ENCODE data around the gene AGRP. TPM values are rescaled to one million over a fixed set of nuclear protein-coding genes. Genes with fewer than 3 reads are reported as not detected.

Gene AGRP
- total RNA-seq, 2 experiments from 2014 or later: not detected

- DNase-seq (ENCODE audit: low spot score): no peak
- Histone ChIP-seq H3K4me2 (ENCODE audit: low read length) (no peak overlapping the region), H3K4me1 (ENCODE audit: insufficient read depth, low read length, poor library complexity, severe bottlenecking) (no peaks in the 10 kb centered on the region), H3K36me3 (ENCODE audit: insufficient read depth, low read length) (no peaks in the 10 kb centered on the region), H3K9me3 (ENCODE audit: low read length) (no peaks in the 10 kb centered on the region), H4K20me1 (ENCODE audit: insufficient read depth, low read length) (no peaks in the 10 kb centered on the region; the same call in 1 of the 2 replicates), H3K9me2 (ENCODE audit: insufficient read depth, low read length) (no peaks in the 10 kb centered on the region), H2AFZ (ENCODE audit: low read length) (no peak overlapping the region), H3K79me2 (ENCODE audit: insufficient read depth, low read depth, low read length) (no peaks in the 10 kb centered on the region), H3K27ac (ENCODE audit: low read depth, low read length, poor library complexity, severe bottlenecking) (no peak overlapping the region), H3K4me3 (ENCODE audit: low read depth, low read length, poor library complexity, severe bottlenecking) (no peak overlapping the region)
- ChIA-PET CTCF (ENCODE audit: unreplicated experiment) (no interaction called here), POLR2A (no interaction called here)
- intact Hi-C loops (cut with micrococcal nuclease; ENCODE audit: unreplicated experiment): no loop called here
- TF ChIP-seq CTCF (conservative IDR thresholded peaks at IDR 0.05; ENCODE audit: low read length) (no peak), EZH2phosphoT487 (IDR thresholded peaks at IDR 0.05; ENCODE audit: borderline replicate concordance, low read depth, low read length) (no peak)
- BruUV-seq (replicated peaks): no TSS peak
Measured at GRCh38 chr16:67459066-67459860, 24.1 kb downstream of the AGRP start.

- H4K20me1 ChIP-seq (ENCODE audit: insufficient read depth, low read length): no peaks in the 10 kb centered on the region; the same call in 1 of the 2 replicates
- ChIA-PET CTCF (ENCODE audit: unreplicated experiment) (no interaction called here), POLR2A (no interaction called here)
- no peak for DNase-seq (ENCODE audit: low spot score)
- intact Hi-C loops (cut with micrococcal nuclease; ENCODE audit: unreplicated experiment): no loop called here
- H3K79me2 ChIP-seq (ENCODE audit: insufficient read depth, low read depth, low read length): no peaks in the 10 kb centered on the region
- H3K4me2 ChIP-seq (ENCODE audit: low read length): no peak overlapping the region
- H2AFZ ChIP-seq (ENCODE audit: low read length): no peak overlapping the region
- no peaks in the 10 kb centered on the region for H3K9me2 ChIP-seq (ENCODE audit: insufficient read depth, low read length)
- H3K4me3 ChIP-seq (ENCODE audit: low read depth, low read length, poor library complexity, severe bottlenecking): no peak overlapping the region
- BruUV-seq (replicated peaks): no TSS peak
- no peaks in the 10 kb centered on the region for H3K4me1 ChIP-seq (ENCODE audit: insufficient read depth, low read length, poor library complexity, severe bottlenecking)
- H3K9me3 ChIP-seq (ENCODE audit: low read length): no peaks in the 10 kb centered on the region
- peaks cover under 1% of the 10 kb centered on the region; the same call in 1 of the 2 replicates for H3K36me3 ChIP-seq (ENCODE audit: insufficient read depth, low read length)
- no peak for TF ChIP-seq EZH2phosphoT487 (IDR thresholded peaks at IDR 0.05; ENCODE audit: borderline replicate concordance, low read depth, low read length)
- no peak for TF ChIP-seq CTCF (conservative IDR thresholded peaks at IDR 0.05; ENCODE audit: low read length)
- H3K27ac ChIP-seq (ENCODE audit: low read depth, low read length, poor library complexity, severe bottlenecking): no peak overlapping the region
Measured at GRCh38 chr16:67458121-67458641, 25.2 kb downstream of the AGRP start.

- Histone ChIP-seq H3K9me3 (ENCODE audit: low read length) (no peaks in the 10 kb centered on the region), H3K27ac (ENCODE audit: low read depth, low read length, poor library complexity, severe bottlenecking) (no peak overlapping the region), H3K4me1 (ENCODE audit: insufficient read depth, low read length, poor library complexity, severe bottlenecking) (no peaks in the 10 kb centered on the region), H2AFZ (ENCODE audit: low read length) (no peak overlapping the region), H3K4me3 (ENCODE audit: low read depth, low read length, poor library complexity, severe bottlenecking) (no peak overlapping the region), H3K4me2 (ENCODE audit: low read length) (no peak overlapping the region), H3K36me3 (ENCODE audit: insufficient read depth, low read length) (peaks cover 4% of the 10 kb centered on the region; the same call in 1 of the 2 replicates), H3K79me2 (ENCODE audit: insufficient read depth, low read depth, low read length) (no peaks in the 10 kb centered on the region), H3K9me2 (ENCODE audit: insufficient read depth, low read length) (no peaks in the 10 kb centered on the region), H4K20me1 (ENCODE audit: insufficient read depth, low read length) (no peaks in the 10 kb centered on the region; the same call in 1 of the 2 replicates)
- ChIA-PET POLR2A (no interaction called here), CTCF (ENCODE audit: unreplicated experiment) (no interaction called here)
- intact Hi-C loops (cut with micrococcal nuclease; ENCODE audit: unreplicated experiment): no loop called here
- TF ChIP-seq EZH2phosphoT487 (IDR thresholded peaks at IDR 0.05; ENCODE audit: borderline replicate concordance, low read depth, low read length): no peak
- TF ChIP-seq CTCF (conservative IDR thresholded peaks at IDR 0.05; ENCODE audit: low read length): no peak
- DNase-seq (ENCODE audit: low spot score): no peak
- BruUV-seq (replicated peaks): no TSS peak
Measured at GRCh38 chr16:67457611-67458010, 25.7 kb downstream of the AGRP start.

All from OCI-LY7 (cell line).